KG1 (cell line): Measurements from ENCODE around the gene TTC33.
"Not testable (repeated sequence)": the region's sequence is repeated elsewhere in the genome, so short reads cannot be mapped to it uniquely, and the experiment has no call there.

Experiments
- DNase-seq: peaks from one replicate; lab custom pipeline; 2025; lab: John Stamatoyannopoulos, UW

Gene TTC33

DNA sequence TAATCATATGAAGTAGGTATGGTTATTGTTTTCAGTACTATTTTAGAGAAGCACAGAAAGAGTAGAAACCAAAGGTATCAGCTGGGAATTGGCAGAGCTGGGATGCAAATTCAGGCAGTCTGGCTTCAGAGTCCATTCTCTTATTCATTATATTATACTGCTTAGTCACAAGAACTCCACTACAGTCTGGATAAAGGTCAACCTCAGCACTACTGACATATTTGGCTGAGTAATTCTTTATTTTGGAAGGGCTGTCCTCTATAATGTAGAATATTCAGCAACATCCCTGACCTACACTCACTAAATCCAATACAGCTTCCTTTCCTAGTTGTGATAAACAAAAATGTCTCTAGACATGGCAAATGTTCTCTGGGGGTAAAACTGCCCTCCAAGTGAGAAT, 38.5 kb downstream of the TTC33 start:
- DNase-seq, result no peak

DNA sequence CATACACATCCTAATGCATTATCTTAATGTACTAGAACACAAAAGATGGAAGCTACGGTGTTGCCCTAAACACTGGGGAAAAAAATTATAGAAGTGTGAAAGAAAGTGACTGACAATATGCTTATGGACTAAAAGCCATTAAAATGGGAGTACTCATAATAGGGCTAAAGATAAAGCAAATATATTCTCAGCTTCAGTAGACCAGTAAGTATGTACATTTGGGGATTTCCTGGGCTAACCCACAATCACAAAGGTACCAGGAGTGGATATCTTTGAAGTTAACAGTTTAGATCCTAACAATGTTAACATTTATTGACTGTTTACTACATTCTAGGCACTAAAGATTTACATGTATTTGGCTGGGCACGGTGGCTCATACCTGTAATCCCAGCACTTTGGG, 39.2 kb downstream of the TTC33 start:
- DNase-seq, result no peak

DNA sequence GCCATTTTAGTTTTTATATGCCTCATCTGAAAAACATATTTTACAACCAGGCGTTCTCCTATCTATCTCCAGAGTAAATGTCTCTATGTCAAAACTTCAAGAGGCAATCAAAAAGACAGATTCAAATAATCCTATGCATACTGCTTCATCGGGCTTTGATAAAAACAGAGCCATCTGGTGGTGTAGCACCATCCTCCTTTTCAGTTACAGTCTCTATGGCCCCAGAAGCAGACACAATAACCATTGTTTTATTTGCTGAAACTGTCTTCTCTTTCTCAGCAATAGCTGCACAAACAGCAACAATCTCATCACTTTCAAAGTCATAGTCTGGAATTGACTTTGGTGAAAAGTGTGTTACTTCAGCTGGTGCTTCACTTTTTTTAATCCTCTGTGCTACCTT, 39.8 kb downstream of the TTC33 start:
- no peak for DNase-seq

DNA sequence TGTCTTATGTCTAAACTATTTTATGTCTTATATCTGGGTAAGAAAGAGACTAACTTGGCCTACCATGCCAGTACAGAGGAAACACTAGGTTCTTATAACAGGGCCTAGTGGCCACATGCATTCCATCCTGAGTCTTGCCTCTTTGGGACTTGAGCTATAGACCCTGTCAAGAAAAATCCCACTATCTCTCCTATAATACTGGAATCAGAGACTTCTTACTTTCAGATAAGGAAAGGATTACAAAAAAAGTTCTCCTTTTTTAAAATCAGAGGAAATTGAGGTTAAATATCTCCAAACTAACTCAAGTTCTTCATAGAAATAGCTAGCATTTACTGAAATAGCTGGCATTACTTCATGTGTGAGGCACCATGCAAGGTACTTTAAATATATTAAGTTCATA, 41.8 kb downstream of the TTC33 start:
- DNase-seq, result no peak

DNA sequence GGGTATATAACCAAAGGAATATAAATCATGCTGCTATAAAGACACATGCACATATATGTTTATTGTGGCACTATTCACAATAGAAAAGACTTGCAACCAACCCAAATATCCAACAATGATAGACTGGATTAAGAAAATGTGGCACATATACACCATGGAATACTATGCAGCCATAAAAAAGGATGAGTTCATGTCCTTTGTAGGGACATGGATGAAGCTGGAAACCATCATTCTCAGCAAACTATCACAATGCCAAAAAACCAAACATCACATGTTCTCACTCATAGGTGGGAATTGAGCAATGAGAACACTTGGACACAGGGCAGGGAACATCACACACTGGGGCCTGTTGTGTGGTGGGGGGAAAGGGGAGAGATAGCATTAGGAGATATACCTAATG, 45.2 kb downstream of the TTC33 start:
- DNase-seq, result not testable (repeated sequence)

DNA sequence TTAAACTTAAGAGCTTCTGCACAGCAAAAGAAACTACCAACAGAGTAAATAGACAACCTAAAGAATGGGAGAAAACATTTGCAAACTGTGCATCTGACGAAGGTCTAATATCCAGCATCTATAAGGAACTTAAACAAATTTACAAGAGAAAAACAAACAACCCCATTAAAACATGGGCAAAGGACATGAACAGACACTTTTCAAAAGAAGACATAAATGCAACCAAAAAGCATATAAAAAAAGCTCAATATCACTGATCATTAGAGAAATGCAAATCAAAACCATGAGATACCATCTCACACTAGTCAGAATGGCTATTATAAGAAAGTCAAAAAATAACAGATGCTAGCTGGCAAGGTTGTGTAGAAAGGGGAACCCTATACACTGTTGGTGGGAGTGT, 50.3 kb downstream of the TTC33 start:
- DNase-seq, result not testable (repeated sequence)

DNA sequence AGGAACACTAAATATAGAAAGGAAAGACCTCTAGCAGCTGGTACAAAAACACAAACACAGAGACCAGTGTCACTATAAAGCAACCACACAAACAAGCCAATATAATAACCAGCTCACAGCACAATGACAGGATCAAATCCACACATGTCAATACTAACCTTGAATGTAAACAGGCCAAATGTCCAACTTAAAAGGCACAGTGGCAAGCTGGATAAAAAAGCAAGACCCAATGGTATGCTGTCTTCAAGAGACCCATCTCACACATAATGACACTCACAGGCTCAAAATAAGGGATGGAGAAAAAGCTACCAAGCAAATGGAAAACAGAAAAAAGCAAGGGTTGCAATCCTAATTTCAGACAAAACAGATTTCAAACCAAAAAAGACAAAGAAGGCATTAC, 53.7 kb downstream of the TTC33 start:
- not testable (repeated sequence) for DNase-seq

DNA sequence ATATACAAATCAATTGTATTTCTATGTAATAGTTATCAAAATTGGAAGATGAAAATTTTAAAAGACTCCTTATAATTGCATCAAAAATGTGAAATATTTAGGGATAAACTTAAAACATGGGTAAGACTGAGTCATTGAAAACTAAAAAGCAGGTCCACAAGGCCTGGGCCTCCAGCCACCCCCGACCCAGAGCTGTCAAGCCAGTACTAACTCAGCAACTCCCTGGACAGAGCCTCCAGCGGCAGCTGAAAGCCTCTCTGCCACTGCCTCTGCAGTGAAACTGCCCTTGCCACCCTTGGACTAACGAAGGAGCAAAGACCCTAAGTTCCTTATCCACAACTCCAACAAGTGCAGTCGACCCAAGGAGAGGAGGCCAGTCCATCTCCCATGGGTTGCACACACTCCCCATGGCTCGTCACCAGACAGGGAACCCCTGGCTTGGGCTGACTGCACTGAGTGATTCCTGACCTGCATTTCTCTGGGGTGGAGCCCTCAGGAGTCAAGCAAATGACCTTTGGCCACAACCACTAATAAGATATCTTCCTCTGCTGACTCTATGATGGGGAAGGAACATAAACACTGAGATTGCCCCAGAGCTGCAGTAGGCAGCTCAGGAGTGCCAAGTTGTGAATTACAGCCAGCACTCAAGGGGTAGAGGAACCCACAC, 55.5 kb downstream of the TTC33 start:
- DNase-seq, result no peak

DNA sequence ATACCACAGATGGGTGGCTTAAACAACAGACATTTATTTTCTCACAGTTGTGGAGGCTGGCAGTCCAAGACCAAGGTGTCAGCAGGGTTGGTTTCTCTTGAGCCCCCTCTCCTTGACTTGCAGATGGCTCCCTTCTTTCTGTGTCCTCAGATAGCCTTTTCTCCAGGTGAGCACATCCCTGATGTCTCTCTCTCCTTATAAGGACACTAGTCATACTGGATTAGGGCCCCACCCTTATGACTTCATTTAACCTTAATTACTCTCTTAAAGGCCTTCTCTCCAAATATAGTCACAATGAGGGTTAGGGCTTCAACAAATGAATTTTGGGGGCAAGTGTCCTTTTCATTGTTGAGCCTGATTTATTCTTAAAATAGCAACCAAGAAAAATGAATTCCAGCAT, 61.3 kb downstream of the TTC33 start:
- DNase-seq, result no peak

DNA sequence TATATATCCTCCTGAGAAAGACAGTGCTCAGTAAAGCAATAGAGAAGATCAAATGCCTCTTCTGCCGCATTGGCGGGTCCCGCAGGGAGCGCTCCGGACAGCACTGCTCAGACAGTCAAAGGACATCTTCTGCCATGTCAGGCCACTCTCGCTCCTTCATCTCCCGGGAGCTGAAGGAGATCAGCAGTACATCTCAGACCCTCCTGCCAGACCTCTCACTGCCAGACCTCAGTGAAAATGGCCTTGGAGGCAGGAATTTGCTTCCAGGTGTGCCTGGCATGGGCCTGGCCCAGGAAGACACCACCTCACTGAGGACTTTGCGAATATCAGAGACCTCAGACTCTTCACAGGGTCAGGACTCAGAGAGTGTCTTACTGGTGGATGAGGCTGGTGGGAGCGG, 63.9 kb downstream of the TTC33 start:
- no peak for DNase-seq

DNA sequence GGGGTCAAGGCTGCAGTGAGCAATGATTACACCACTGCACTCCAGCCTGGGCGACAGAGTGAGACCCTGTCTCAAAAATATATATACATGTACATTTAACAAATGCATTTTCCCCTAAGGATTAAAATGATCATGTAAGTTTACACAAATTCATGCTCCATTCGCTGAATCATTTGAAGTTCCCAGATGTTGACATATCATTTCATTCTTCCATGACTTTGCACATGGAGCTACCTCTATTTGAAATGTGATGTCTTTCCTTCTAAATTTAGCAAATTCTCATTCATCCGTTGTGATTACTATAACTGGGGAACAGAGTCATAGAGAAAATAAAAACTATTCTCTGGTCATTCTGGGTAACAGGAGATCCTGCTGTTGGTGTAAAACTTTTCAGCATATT, 65.5 kb downstream of the TTC33 start:
- DNase-seq, result no peak

DNA sequence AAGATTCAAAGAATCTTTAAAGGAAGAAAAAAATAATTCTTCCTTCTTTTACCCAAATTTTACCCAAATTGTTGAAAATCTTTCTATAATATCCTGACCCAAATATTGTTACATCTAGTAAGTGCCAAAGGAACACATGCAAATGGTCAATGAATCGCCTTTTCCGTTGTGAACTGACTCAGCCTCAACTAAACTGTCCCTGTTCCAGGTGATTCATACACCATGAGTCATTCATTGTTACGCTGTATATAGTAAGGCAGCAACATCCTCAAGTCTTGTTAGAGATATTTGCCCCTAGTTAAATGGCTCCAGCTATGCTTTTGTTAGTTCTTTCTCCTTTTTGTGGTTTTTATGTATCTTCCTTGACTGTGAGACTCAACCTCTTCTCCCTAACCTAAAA, 66.3 kb downstream of the TTC33 start:
- DNase-seq, result no peak

DNA sequence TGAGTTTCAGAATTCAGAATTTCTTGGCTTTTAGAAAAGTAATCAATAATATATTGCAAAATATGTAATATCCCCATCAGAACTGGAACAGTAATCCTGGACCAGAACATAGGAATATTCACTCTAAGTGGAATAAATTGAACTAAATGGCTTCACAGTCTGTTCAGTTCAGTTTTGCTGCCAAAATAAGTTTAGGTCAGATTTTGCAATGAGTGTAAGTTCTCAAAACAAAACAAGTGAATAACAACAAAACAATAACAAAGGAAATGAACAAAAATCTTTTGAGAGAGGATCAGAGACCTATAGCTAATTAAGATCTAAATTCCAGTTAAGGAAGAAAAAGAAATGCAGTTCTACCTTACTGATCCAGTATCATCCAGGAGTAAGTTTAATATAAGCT, 66.8 kb downstream of the TTC33 start:
- no peak for DNase-seq

DNA sequence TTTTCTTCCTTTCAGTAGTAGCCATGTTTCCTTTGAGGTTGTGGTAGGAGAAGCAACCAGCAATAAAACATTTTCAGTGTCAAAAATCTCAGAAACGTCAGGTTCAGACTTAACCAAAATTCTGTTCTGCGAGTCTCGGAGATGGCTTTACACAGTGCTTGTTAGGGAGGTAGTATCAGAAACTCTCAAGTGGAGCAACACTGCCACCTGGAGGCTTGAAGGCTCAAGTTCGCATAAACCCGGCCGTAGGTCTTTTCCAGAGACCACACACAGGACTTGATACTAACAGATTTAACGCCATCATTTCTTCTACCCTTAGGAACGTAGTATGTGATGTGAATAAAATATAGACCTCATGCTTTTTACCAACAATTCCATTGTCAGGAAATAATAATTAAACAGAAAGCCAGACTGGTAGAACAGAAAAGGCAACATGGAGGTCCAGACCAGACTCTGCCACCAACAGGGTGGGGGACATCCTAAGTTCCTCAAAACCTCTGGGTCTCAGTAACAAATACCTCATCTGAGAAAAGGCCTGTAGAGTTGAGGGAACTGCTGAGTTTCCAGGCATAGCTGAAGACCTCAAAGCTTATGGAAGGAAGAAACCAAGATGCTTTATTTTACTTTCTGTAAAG, 67.5 kb downstream of the TTC33 start:
- DNase-seq, result peak; percentile 72

DNA sequence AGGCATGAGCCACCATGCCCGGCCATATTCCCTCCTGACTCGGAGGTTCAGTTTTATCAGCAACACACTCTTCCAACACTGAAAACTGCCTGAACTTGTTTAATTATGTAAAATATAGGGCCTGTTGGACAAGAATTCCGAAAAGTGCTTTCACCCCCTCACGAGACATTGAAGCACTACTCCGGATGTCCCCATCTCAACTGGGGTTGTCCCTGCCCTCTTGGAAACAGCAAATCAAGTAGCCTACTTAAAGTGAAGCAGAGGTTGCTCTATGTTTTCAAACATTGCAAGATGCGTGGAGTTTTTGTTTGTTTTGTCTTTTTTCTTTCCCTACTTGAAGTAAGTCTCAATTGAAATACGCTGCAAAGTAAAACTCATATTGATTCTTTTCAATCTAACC, 68.4 kb downstream of the TTC33 start:
- no peak for DNase-seq

DNA sequence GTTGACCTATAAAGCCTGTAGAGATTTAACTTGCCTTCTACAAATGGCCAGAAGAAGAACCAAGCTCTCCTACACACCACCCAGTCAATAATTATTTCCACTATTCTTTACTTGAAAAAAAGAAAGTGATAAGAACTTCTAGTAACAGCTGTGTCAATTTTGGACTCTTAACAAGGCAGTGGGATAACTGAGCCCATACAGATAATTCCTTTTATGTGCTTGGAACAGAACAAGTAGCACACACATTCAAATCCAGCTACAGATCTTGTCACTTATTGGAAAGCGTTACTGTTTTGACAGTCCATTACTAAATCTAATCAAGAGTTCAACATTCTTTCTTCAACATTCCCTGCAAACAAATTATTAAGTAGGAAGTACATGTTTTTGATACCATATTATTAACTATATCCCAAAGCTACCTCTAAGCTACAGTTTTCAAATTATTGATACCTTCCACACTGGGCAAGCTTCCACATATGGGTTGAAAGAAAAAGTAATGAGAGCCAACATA, 69.7 kb downstream of the TTC33 start:
- no peak for DNase-seq

DNA sequence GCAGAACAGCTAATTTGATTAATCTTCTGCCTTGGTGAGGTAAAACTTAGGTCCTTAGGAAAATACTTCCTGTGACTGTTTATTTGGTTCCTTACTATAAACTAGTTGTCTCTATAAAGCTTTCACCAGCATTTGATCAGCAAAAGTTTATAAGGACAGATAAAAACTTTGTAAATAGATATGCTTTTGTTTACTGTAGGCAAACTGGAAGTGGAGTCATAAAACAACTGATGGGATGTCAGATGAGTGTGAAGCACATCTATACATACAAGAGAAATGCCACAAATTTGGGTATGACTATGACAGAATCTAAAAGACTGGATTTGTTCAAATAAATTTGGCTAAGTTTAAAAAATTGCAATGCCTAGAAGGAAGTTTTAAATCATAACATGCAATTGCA, 70.6 kb downstream of the TTC33 start:
- DNase-seq, result no peak

DNA sequence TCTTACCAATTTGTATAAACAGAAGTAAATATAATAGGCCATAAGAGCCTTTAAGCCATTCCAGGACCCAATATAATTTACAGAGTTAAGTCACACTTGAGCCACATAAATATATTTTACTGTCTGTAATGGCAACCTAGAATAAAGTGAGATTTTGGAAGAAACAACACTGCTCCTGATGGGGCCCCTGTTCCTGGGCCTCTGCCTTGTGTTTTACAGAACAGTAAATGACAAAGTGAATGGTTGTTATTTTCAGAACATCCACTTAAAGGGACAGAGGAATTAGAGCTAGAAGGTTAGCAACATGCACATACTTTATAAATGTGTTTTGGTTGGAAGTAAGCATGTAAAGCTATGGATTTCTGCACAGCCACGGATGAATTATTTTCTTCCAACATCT, 72.5 kb downstream of the TTC33 start:
- DNase-seq, result no peak

DNA sequence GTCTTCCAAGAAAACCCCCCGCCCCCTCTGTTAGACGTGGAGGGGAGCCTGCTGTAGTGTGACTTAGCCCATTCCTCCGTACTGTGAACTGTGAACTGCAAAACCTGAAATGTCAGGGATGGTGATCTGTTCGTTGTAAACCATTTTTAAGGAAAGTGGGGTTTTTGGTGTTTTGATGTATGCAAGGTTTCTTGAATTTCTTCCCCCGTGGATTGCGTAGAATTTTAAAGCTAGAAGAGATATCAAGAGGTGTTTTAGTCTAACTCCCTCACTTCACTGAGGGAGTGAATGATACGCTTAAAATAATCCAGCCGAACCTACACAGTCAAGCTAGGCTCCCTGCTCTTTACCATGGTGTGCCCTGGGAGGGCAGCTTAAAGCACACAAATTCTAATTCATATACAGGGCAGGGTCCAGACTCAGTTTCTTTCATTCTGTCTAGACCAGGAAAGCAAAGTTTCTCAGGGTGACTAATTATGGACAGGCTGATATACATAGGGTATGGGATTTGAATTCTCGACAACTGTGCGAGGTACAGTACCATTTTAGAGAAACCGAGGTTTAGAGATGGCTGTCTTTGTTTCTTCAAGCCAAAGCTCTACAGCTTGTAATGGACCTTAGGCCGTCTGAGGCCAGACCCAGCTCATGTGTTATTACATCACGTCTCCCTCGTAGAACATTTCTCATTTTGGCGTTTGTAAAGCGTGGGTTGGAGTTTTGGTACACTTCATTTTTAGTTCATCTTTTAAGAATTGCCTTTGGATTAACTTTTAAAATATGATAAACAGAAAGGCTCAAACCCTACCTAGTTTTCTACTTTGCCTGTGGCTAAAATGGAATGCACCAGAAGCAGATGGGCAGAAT, 73.4 kb downstream of the TTC33 start:
- DNase-seq, result no peak

DNA sequence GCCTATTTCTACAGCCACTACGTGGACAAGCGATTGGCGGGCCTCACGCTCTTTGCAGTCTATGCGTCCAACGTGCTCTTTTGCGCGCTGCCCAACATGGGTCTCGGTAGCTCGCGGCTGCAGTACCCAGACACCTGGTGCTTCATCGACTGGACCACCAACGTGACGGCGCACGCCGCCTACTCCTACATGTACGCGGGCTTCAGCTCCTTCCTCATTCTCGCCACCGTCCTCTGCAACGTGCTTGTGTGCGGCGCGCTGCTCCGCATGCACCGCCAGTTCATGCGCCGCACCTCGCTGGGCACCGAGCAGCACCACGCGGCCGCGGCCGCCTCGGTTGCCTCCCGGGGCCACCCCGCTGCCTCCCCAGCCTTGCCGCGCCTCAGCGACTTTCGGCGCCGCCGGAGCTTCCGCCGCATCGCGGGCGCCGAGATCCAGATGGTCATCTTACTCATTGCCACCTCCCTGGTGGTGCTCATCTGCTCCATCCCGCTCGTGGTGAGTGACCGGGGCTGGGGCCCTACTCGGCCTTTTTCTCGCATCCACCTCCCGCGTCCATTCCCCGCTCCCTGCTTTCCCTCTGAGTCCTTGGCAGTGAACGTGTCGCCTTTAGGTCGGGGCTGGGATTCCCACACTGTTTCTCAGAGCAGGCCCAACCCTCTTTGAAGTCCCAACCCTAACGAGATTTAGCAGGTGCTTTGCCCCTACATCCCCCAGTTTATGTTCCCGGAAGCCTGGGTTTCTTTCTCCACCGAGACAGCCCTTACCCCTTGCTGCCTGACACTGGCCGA, 74.2 kb downstream of the TTC33 start:
- no peak for DNase-seq

DNA sequence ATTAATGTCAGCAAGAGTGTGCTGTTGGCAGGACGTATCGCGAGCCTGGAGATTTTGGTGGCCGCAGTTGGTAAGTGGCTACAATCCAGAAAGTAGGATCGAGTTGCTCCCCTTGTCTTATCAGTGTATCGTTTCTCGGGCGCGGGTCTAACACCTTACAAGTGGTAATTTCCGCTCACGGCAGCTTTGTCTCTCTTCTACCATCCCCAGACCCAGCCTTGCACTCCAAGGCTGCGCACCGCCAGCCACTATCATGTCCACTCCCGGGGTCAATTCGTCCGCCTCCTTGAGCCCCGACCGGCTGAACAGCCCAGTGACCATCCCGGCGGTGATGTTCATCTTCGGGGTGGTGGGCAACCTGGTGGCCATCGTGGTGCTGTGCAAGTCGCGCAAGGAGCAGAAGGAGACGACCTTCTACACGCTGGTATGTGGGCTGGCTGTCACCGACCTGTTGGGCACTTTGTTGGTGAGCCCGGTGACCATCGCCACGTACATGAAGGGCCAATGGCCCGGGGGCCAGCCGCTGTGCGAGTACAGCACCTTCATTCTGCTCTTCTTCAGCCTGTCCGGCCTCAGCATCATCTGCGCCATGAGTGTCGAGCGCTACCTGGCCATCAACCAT, 74.9 kb downstream of the TTC33 start:
- no peak for DNase-seq
